Hepatocyte (in vitro differentiated cells): ENCODE measurements around the gene CPSF3. TPM values are rescaled to one million over a fixed set of nuclear protein-coding genes. Genes with fewer than 3 reads are reported as not detected.

Source experiments
- DNase-seq: peaks from one replicate; pipeline ENCODE4 v3.0.0-alpha.2; 2016; ENCODE audit warnings: low spot score
- H2AFZ ChIP-seq: fragments of 200-600 bp; sonication (generic); 2 replicates; pipeline ENCODE4 v1.6.0; 2016; ENCODE audit warnings: antibody characterized with exemption, mild to moderate bottlenecking
- H3K27ac ChIP-seq: fragments of 200-600 bp; sonication (generic); 2 replicates; pipeline ENCODE4 v1.5.1; 2016; ENCODE audit warnings: mild to moderate bottlenecking
- H3K27me3 ChIP-seq: fragments of 200-600 bp; sonication (generic); 2 replicates; pipeline ENCODE4 v1.6.1; 2016
- H3K36me3 ChIP-seq: fragments of 200-600 bp; sonication (generic); replicated peaks from 2 replicates; pipeline ENCODE4 v1.5.1; 2016; ENCODE audit warnings: low read depth; ENCODE audit not compliant: insufficient read depth
- H3K4me1 ChIP-seq: fragments of 200-600 bp; sonication (generic); 2 replicates; pipeline ENCODE4 v1.5.1; 2016; ENCODE audit warnings: mild to moderate bottlenecking, moderate library complexity; ENCODE audit not compliant: insufficient read depth
- H3K4me2 ChIP-seq: fragments of 200-600 bp; sonication (generic); 2 replicates; pipeline ENCODE4 v1.6.0; 2016
- H3K4me3 ChIP-seq: fragments of 200-600 bp; sonication (generic); 2 replicates; pipeline ENCODE4 v1.5.1; 2016; ENCODE audit warnings: mild to moderate bottlenecking
- H3K79me2 ChIP-seq: fragments of 200-600 bp; sonication (generic); 2 replicates; pipeline ENCODE4 v1.6.0; 2017; ENCODE audit warnings: mild to moderate bottlenecking
- H3K9me2 ChIP-seq: fragments of 200-600 bp; sonication (generic); replicated peaks from 2 replicates; pipeline ENCODE4 v1.6.0; 2017; ENCODE audit warnings: mild to moderate bottlenecking; ENCODE audit not compliant: insufficient read depth
- H3K9me3 ChIP-seq: fragments of 200-600 bp; sonication (generic); 2 replicates; pipeline ENCODE4 v1.5.1; 2016; ENCODE audit warnings: low read depth, mild to moderate bottlenecking
- H4K20me1 ChIP-seq: fragments of 200-600 bp; sonication (generic); 2 replicates; pipeline ENCODE4 v1.6.0; 2016; ENCODE audit warnings: mild to moderate bottlenecking; ENCODE audit not compliant: insufficient read depth, poor library complexity, severe bottlenecking
- CTCF ChIP-seq: fragments of 200-600 bp; sonication (generic); IDR thresholded peaks from 2 replicates; pipeline ENCODE4 v1.5.1; 2016; ENCODE audit warnings: antibody characterized with exemption, mild to moderate bottlenecking; ENCODE audit not compliant: poor library complexity
- EZH2 ChIP-seq: fragments of 200-600 bp; sonication (generic); IDR thresholded peaks from 2 replicates; pipeline ENCODE4 v1.6.1; 2016; ENCODE audit warnings: antibody characterized with exemption, mild to moderate bottlenecking, borderline replicate concordance
- EZH2phosphoT487 ChIP-seq: fragments of 200-600 bp; sonication (generic); IDR thresholded peaks from one replicate; pipeline ENCODE4 v1.6.1; 2018; ENCODE audit warnings: antibody characterized with exemption, mild to moderate bottlenecking, low read depth, moderate library complexity; ENCODE audit not compliant: unreplicated experiment, severe bottlenecking
- WGBS: methylation state at CpG from one replicate; pipeline ENCODE4 v1.1.6; 2016; ENCODE audit warnings: low lambda C conversion rate; ENCODE audit errors: missing lambda C conversion rate; 5-methylcytosine and 5-hydroxymethylcytosine counted together
- polyA plus RNA-seq: library from polyadenylated mRNA; unstranded; fragments of >200 nt; fragmentation: Nextera tagmentation; extraction: Ambion mirVana; gene quantifications from 2 replicates; pipeline ENCODE4 v1.2.1, GENCODE V29; 2016
- total RNA-seq: library from RNA; depleted of rRNA; stranded (reverse); fragments of >200 nt; gene quantifications from 2 replicates; pipeline ENCODE4 v1.2.3, GENCODE V29; 2014

The CPSF3 gene
- total and polyA plus RNA-seq, 2 experiments from 2014 or later = 23.9 to 38.7 TPM

- DNase-seq = no peak
- H3K4me1 ChIP-seq = peaks cover 3% of the 10 kb centered on the region
- H3K4me2 ChIP-seq = no peak overlapping the region
- no peak overlapping the region for H3K4me3 ChIP-seq
- no peaks in the 10 kb centered on the region for H3K9me3 ChIP-seq
- H3K36me3 ChIP-seq = no peaks in the 10 kb centered on the region
- H3K9me2 ChIP-seq = no peaks in the 10 kb centered on the region
- no peaks in the 10 kb centered on the region for H4K20me1 ChIP-seq
- H3K79me2 ChIP-seq = no peaks in the 10 kb centered on the region
- H3K27ac ChIP-seq = no peak overlapping the region
- no peaks in the 10 kb centered on the region for H3K27me3 ChIP-seq
- H2AFZ ChIP-seq = no peak overlapping the region
- TF ChIP-seq CTCF = no peak
- TF ChIP-seq EZH2phosphoT487 = no peak
- no peak for TF ChIP-seq EZH2
- 90% methylated on average over 6 of the region's 6 CpGs for WGBS
These were observed 37.6 kb upstream of the CPSF3 start for GRCh38 chr2:9385841-9386240.

- Histone ChIP-seq H3K4me1 (peaks cover 7% of the 10 kb centered on the region), H3K27me3 (no peaks in the 10 kb centered on the region), H3K36me3 (no peaks in the 10 kb centered on the region), H3K9me3 (no peaks in the 10 kb centered on the region), H3K4me2 (no peak overlapping the region), H3K4me3 (no peak overlapping the region), H3K9me2 (no peaks in the 10 kb centered on the region), H3K27ac (no peak overlapping the region), H2AFZ (no peak overlapping the region), H3K79me2 (no peaks in the 10 kb centered on the region), H4K20me1 (no peaks in the 10 kb centered on the region)
- 95% methylated on average over 11 of the region's 11 CpGs for whole genome bisulfite sequencing
- no peak for DNase-seq
- no peak for TF ChIP-seq EZH2
- TF ChIP-seq CTCF = no peak
- no peak for TF ChIP-seq EZH2phosphoT487
These were observed 35.2 kb upstream of the CPSF3 start for GRCh38 chr2:9388199-9388681.

- no peaks in the 10 kb centered on the region for H4K20me1 ChIP-seq
- peaks cover 7% of the 10 kb centered on the region for H3K4me1 ChIP-seq
- H3K9me3 ChIP-seq = no peaks in the 10 kb centered on the region
- no peak overlapping the region for H2AFZ ChIP-seq
- H3K4me3 ChIP-seq = no peak overlapping the region
- WGBS = 89% methylated on average over 28 of the region's 28 CpGs
- H3K4me2 ChIP-seq = no peak overlapping the region
- no peaks in the 10 kb centered on the region for H3K36me3 ChIP-seq
- DNase-seq = no peak
- no peaks in the 10 kb centered on the region for H3K27me3 ChIP-seq
- no peak overlapping the region for H3K27ac ChIP-seq
- no peaks in the 10 kb centered on the region for H3K79me2 ChIP-seq
- TF ChIP-seq EZH2 = no peak
- no peak for TF ChIP-seq EZH2phosphoT487
- no peak for TF ChIP-seq CTCF
- H3K9me2 ChIP-seq = no peaks in the 10 kb centered on the region
These were observed 34.2 kb upstream of the CPSF3 start for GRCh38 chr2:9388950-9389911.
